ENCODE data around the gene HIP1. TPM values are rescaled to one million over a fixed set of nuclear protein-coding genes. Genes with fewer than 3 reads are reported as not detected.
"Not testable (repeated sequence)": the region's sequence is repeated elsewhere in the genome, so short reads cannot be mapped to it uniquely, and the experiment has no call there.

Gene HIP1
- total and polyA plus RNA-seq, 5 experiments from 2014 or later: 0.13 to 2.1 (median 1.6) TPM

GRCh38 chr7:75559355-75559975, 179.3 kb downstream of the HIP1 start:
- DNase-seq: no peak
- Mint-ChIP-seq H3K4me1 (no peaks in the 10 kb centered on the region), H3K36me3 (peaks cover 12 to 35% (median 13%) of the 10 kb centered on the region in 3 donors), H3K9me3 (peaks cover 0 to 33% (median 13%) of the 10 kb centered on the region in 9 donors), H3K27me3 (no peaks in the 10 kb centered on the region), H3K27ac (no peak overlapping the region), H3K4me3 (no peak overlapping the region)
- POLR2A ChIA-PET: interaction anchor here (0.6 kb wide), 1 partner anchor 19 kb away, joined by 3 read pairs; no protein-coding TSS in a partner anchor
- no peak for ATAC-seq

- Mint-ChIP-seq H3K9me3 (peaks cover 0 to 12% (median 5%) of the 10 kb centered on the region in 9 donors), H3K36me3 (peaks cover 2 to 16% (median 9%) of the 10 kb centered on the region in 3 donors)
- H3K4me1 Mint-ChIP-seq, H3K27me3 Mint-ChIP-seq, POLR2A ChIA-PET, ATAC-seq, H3K27ac Mint-ChIP-seq, DNase-seq, H3K4me3 Mint-ChIP-seq: not testable (repeated sequence)
Observed at GRCh38 chr7:75556835-75557234, 181.9 kb downstream of the HIP1 start.

GRCh38 chr7:75555736-75556135, 183.0 kb downstream of the HIP1 start:
- ATAC-seq: no peak
- peaks cover 0 to 5% (median 0%) of the 10 kb centered on the region in 3 donors for H3K36me3 Mint-ChIP-seq

GRCh38 chr7:75546237-75547015, 192.3 kb downstream of the HIP1 start:
- Mint-ChIP-seq H3K4me1 (no peaks in the 10 kb centered on the region), H3K9me3 (no peaks in the 10 kb centered on the region), H3K27ac (no peak overlapping the region), H3K36me3 (no peaks in the 10 kb centered on the region), H3K27me3 (no peaks in the 10 kb centered on the region), H3K4me3 (no peak overlapping the region)
- ATAC-seq (no peak), DNase-seq (no peak)
- POLR2A ChIA-PET: no interaction called here

More at GRCh38 chr7:75555736-75556135, 183.0 kb downstream of the HIP1 start:
- peaks cover 0 to 2% (median 0%) of the 10 kb centered on the region in 9 donors for H3K9me3 Mint-ChIP-seq
- H3K4me1 Mint-ChIP-seq: no peaks in the 10 kb centered on the region
- POLR2A ChIA-PET: no interaction called here
- no peaks in the 10 kb centered on the region for H3K27me3 Mint-ChIP-seq
- H3K4me3 Mint-ChIP-seq: no peak overlapping the region
- DNase-seq: no peak
- no peak overlapping the region for H3K27ac Mint-ChIP-seq

GRCh38 chr7:75537731-75538130, 201.0 kb downstream of the HIP1 start:
- ATAC-seq (no peak), DNase-seq (no peak)
- POLR2A ChIA-PET: no interaction called here
- no peaks in the 10 kb centered on the region for H3K9me3 Mint-ChIP-seq
- no peaks in the 10 kb centered on the region for H3K36me3 Mint-ChIP-seq
- no peaks in the 10 kb centered on the region for H3K27me3 Mint-ChIP-seq
- H3K4me3 Mint-ChIP-seq: no peak overlapping the region
- H3K27ac Mint-ChIP-seq: no peak overlapping the region
- H3K4me1 Mint-ChIP-seq: no peaks in the 10 kb centered on the region

- ATAC-seq (no peak), DNase-seq (no peak)
- H3K4me1 Mint-ChIP-seq: no peaks in the 10 kb centered on the region
- no peak overlapping the region for H3K4me3 Mint-ChIP-seq
- POLR2A ChIA-PET: interaction anchor here (0.5 kb wide), 1 partner anchor 179 kb away, joined by 3 read pairs; no protein-coding TSS in a partner anchor
- no peaks in the 10 kb centered on the region for H3K27me3 Mint-ChIP-seq
- no peaks in the 10 kb centered on the region for H3K9me3 Mint-ChIP-seq
- no peak overlapping the region for H3K27ac Mint-ChIP-seq
- H3K36me3 Mint-ChIP-seq: no peaks in the 10 kb centered on the region
Observed at GRCh38 chr7:75536940-75537538, 201.7 kb downstream of the HIP1 start.

- no peaks in the 10 kb centered on the region for H3K36me3 Mint-ChIP-seq
- H3K27me3 Mint-ChIP-seq: no peaks in the 10 kb centered on the region
- H3K4me1 Mint-ChIP-seq: no peaks in the 10 kb centered on the region
- no peak overlapping the region for H3K4me3 Mint-ChIP-seq
- H3K27ac Mint-ChIP-seq: peak overlapping the region in 1 of 10 donors; percentile 65
- ATAC-seq: no peak
- DNase-seq: no peak
- POLR2A ChIA-PET: no interaction called here
- H3K9me3 Mint-ChIP-seq: no peaks in the 10 kb centered on the region
Observed at GRCh38 chr7:75536491-75536890, 202.2 kb downstream of the HIP1 start.

GRCh38 chr7:75534727-75535307, 203.9 kb downstream of the HIP1 start:
- no peak for DNase-seq
- Mint-ChIP-seq H3K27ac (no peak overlapping the region), H3K4me1 (peaks cover 0 to 2% (median 0%) of the 10 kb centered on the region in 4 donors), H3K4me3 (no peak overlapping the region), H3K27me3 (no peaks in the 10 kb centered on the region), H3K9me3 (no peaks in the 10 kb centered on the region), H3K36me3 (no peaks in the 10 kb centered on the region)
- POLR2A ChIA-PET: no interaction called here
- ATAC-seq: no peak

- Mint-ChIP-seq H3K27ac (no peak overlapping the region), H3K4me3 (no peak overlapping the region), H3K4me1 (peaks cover 0 to 4% (median 0%) of the 10 kb centered on the region in 4 donors), H3K36me3 (no peaks in the 10 kb centered on the region), H3K27me3 (no peaks in the 10 kb centered on the region), H3K9me3 (no peaks in the 10 kb centered on the region)
- ATAC-seq: no peak
- DNase-seq: no peak
- POLR2A ChIA-PET: no interaction called here
Observed at GRCh38 chr7:75533926-75534325, 204.8 kb downstream of the HIP1 start.

GRCh38 chr7:75532639-75533038, 206.1 kb downstream of the HIP1 start:
- Mint-ChIP-seq H3K4me3 (no peak overlapping the region), H3K4me1 (peaks cover 2 to 11% (median 5%) of the 10 kb centered on the region in 4 donors), H3K9me3 (no peaks in the 10 kb centered on the region), H3K36me3 (no peaks in the 10 kb centered on the region), H3K27me3 (no peaks in the 10 kb centered on the region), H3K27ac (no peak overlapping the region)
- DNase-seq (no peak), ATAC-seq (no peak)
- POLR2A ChIA-PET: interaction anchor here (0.6 kb wide), 1 partner anchor 383 kb away, joined by 4 read pairs; the partner anchor contains the start of gene POR

- no peaks in the 10 kb centered on the region for H3K9me3 Mint-ChIP-seq
- no peak overlapping the region for H3K4me3 Mint-ChIP-seq
- no peak for ATAC-seq
- H3K36me3 Mint-ChIP-seq: no peaks in the 10 kb centered on the region
- no peaks in the 10 kb centered on the region for H3K27me3 Mint-ChIP-seq
- POLR2A ChIA-PET: interaction anchor here (0.7 kb wide), 1 partner anchor 693 kb away, joined by 3 read pairs; no protein-coding TSS in a partner anchor
- DNase-seq: no peak
- peaks cover 9 to 21% (median 16%) of the 10 kb centered on the region in 4 donors for H3K4me1 Mint-ChIP-seq
- H3K27ac Mint-ChIP-seq: peak overlapping the region in 2 of 10 donors; percentile 56 to 68
Observed at GRCh38 chr7:75531359-75531821, 207.4 kb downstream of the HIP1 start.

GRCh38 chr7:75527224-75527722, 211.5 kb downstream of the HIP1 start:
- peak overlapping the region; percentile 31 to 95 (median 90) for H3K27ac Mint-ChIP-seq
- H3K9me3 Mint-ChIP-seq, H3K27me3 Mint-ChIP-seq, DNase-seq, ATAC-seq, POLR2A ChIA-PET: not testable (repeated sequence)
- peak overlapping the region; percentile 87 to 97 (median 93) for H3K4me3 Mint-ChIP-seq
- H3K4me1 Mint-ChIP-seq: peaks cover 18 to 46% (median 36%) of the 10 kb centered on the region in 4 donors
- H3K36me3 Mint-ChIP-seq: peaks cover 0 to 38% (median 15%) of the 10 kb centered on the region in 3 donors

Measured in naive thymus-derived CD8-positive, alpha-beta T cell (primary cell).